PC-3 (cell line): ENCODE data around the gene SOAT1.

Experiments
- CTCF ChIP-seq: fragments of 300-600 bp; sonication (generic); conservative IDR thresholded peaks from 2 replicates; pipeline ENCODE4 v1.5.1; 2017; ENCODE audit warnings: antibody characterized with exemption, low read depth, mild to moderate bottlenecking, low read length
- EZH2 ChIP-seq: fragments of 300-600 bp; sonication (generic); IDR thresholded peaks from one replicate; pipeline ENCODE4 v1.6.1; 2017; ENCODE audit warnings: antibody characterized with exemption, mild to moderate bottlenecking, low read length; ENCODE audit not compliant: unreplicated experiment
- EZH2phosphoT487 ChIP-seq: fragments of 300-600 bp; sonication (generic); IDR thresholded peaks from 2 replicates; pipeline ENCODE4 v1.6.1; 2018; ENCODE audit warnings: mild to moderate bottlenecking, antibody characterized with exemption, low read length, borderline replicate concordance

- TF ChIP-seq EZH2phosphoT487 = no peak
- TF ChIP-seq CTCF = no peak
- TF ChIP-seq EZH2 = no peak
These were observed 11.9 kb downstream of the SOAT1 start for GRCh38 chr1:179305450-179305849.
